ENCODE data around the gene RUSC1.
"Not testable (repeated sequence)": the region's sequence is repeated elsewhere in the genome, so short reads cannot be mapped to it uniquely, and the experiment has no call there.

The RUSC1 gene, protein sequence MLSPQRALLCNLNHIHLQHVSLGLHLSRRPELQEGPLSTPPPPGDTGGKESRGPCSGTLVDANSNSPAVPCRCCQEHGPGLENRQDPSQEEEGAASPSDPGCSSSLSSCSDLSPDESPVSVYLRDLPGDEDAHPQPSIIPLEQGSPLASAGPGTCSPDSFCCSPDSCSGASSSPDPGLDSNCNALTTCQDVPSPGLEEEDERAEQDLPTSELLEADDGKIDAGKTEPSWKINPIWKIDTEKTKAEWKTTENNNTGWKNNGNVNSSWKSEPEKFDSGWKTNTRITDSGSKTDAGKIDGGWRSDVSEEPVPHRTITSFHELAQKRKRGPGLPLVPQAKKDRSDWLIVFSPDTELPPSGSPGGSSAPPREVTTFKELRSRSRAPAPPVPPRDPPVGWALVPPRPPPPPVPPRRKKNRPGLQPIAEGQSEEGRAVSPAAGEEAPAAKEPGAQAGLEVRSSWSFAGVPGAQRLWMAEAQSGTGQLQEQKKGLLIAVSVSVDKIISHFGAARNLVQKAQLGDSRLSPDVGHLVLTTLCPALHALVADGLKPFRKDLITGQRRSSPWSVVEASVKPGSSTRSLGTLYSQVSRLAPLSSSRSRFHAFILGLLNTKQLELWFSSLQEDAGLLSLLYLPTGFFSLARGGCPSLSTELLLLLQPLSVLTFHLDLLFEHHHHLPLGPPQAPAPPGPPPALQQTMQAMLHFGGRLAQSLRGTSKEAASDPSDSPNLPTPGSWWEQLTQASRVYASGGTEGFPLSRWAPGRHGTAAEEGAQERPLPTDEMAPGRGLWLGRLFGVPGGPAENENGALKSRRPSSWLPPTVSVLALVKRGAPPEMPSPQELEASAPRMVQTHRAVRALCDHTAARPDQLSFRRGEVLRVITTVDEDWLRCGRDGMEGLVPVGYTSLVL

DNA sequence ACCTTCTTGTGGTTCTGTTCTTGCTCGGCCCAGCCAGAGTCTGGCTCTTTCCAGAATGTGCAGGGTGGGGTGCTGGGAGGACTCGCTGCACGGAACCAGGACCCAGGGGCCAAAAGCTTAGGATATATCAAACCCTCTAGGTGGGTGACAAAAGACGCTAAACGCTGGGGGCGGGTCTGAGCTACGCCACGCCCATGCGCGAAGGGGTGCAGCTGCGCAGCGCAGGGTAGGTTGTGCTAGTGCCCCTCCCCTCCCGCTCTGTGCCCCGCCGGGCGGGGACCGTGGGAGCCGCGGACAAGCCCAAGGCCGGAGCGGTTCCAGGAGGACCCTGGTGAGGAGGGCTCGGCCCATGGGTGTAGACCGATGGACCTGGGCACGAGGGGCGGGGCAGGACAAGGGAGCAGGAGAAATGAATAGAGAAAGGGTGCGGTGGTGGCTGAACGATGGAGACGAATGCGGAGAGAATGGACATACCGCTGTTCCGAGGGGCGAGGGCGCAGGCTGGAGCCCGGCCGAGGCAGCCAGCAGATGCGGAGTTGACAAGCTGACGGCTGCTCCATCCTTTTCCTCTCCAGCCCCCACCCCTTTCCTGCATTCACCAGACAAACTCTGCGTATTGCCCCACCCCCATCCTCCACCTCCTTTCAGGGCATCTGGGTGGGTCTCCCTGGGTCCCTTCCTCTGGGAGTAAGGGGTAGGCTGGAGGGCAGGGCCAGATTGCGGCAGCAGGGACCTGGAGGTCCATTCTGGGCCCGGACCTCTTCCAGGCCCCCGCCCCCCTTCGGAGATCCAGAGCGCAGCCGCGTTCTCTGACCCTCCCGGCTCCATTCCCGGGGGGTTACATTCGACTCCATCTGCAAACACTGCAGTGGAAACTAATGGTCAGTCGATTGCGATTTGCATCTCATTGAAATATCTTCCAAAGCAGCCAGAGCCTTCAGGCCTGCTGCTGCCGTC lies at the start of gene RUSC1:
Gene RUSC1, plus strand, starts transcription at position 234 of the 957 bp plus-strand sequence. CDS start 880 bp downstream, outside the sequence.
- DNase-seq (ENCODE audit: low read depth in 1 of 2, low spot score in 1 of 2) = peak; percentile 30 to 62

DNA sequence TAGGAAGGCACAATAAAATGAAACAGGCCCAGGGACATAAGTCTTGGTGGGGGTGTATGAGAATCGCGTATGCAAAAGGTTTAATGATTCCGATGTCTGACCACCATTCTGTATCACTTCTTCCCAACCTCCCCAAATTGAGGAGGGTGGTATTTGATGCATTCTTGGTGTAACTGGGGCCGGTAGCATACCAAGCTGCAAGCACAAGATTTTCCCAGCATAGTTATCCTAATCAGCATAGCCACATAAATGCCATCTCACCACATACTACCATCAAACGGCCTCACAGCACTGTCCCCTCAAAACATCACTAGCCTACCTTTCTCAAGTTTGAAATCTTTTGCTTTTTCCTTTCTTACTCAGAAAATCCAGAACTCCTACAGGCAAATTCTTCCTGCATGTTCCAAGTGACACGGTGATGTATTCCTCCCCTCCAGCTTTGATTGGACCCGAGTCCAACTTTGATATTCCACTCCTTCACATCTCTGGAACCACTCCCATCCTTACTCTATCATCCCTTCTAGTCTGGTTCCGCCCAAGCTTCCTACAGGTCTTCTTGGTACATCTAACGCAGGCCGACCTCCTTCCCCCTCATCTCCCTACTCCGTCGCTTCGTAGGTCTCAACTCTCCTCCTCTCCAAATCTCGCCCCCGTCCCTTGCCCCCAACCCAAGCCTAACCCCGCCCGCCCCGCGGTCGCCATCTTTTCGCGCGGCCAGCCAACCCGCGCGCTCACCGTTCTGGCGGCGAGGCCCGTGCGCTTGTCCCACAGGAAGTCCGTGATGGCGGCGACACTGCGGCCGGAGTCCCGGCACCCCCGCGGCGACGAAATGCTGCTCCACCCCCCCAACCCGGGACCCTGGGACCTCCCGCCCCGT lies 48.0 kb upstream of the RUSC1 start:
- no peak for DNase-seq (ENCODE audit: low read depth in 1 of 2, low spot score in 1 of 2)

DNA sequence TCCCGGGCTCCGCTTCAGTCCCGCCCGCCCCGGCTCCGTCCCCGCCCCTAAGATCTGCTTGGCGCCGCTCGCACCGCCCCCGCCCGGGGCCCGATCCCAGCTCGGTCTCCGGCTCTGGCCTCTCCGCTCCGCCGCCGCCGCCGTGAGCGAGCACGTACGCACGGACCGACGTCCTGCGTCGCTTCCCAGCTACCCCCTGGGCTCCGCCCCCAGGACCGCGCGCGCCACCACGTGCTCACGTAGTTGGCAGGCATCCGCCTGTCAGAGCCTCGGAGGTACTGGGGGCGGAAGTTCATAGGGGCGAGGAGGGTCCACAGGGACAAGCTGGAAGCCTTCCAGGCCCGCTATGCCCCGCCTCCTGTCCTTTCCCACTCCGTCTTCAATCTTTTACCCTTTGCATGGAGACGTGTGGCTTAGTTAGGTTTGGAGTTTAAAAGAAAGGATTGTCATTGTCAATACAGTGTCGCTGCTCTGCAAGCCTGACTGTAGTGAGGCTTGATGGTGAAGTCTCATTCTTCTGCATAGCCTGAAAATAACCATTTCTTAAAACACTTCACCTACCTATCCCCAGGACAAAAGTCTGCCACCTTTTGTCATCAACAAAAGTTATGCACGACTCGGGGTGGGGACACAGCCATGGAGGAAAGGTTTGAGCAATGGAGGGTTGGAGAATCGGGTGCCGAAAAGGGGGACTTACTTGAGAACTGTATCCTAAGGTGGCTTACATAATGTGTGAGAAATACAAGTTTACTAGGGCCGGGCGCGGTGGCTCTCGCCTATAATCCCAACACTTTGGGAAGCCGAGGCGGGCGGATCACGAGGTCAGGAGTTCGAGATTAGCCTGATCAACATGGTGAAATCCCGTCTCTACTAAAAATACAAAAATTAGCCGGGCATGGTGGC lies 47.1 kb upstream of the RUSC1 start, which contains the start of gene CLK2:
Gene CLK2, minus strand, starts transcription at position 162 of the 903 bp plus-strand sequence. CDS start 2,527 bp downstream, outside the sequence.
- peak; percentile 90 to 93 for DNase-seq (ENCODE audit: low read depth in 1 of 2, low spot score in 1 of 2)

DNA sequence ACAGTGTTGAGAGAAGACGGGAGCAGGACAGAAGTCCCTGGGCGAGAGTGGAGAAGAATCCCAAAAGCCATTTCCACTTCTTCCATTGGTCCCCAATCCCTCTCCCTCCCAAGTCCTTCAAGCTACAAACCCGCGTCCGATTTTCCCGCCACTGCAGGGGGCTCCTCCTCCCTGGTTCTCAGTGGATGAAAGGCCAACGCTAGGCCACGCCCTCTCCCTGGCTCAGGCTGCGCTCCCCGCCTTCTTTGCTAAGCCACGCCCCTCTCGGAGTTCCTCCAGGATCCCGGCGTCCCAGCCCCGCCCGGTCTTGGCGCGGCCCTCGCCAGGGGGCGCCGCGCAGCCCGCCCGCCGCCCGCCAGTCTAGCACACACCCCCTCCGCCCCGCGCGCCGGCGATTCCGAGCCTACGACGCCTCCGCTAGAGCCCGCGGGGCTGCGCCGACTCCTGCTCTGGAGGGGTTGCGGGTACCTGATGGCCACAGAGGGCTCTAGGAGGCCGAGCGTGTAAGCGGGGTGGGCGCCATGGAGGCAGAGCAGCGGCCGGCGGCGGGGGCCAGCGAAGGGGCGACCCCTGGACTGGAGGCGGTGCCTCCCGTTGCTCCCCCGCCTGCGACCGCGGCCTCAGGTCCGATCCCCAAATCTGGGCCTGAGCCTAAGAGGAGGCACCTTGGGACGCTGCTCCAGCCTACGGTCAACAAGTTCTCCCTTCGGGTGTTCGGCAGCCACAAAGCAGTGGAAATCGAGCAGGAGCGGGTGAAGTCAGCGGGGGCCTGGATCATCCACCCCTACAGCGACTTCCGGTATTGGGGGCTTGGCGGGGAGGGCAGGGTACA lies 43.4 kb upstream of the RUSC1 start, which contains the start of gene HCN3:
Gene HCN3, plus strand, starts transcription at position 394 of the 832 bp plus-strand sequence. Its CDS starts 128 bp downstream, at position 522.
- DNase-seq (ENCODE audit: low read depth in 1 of 2, low spot score in 1 of 2) = peak; percentile 87 to 95

DNA sequence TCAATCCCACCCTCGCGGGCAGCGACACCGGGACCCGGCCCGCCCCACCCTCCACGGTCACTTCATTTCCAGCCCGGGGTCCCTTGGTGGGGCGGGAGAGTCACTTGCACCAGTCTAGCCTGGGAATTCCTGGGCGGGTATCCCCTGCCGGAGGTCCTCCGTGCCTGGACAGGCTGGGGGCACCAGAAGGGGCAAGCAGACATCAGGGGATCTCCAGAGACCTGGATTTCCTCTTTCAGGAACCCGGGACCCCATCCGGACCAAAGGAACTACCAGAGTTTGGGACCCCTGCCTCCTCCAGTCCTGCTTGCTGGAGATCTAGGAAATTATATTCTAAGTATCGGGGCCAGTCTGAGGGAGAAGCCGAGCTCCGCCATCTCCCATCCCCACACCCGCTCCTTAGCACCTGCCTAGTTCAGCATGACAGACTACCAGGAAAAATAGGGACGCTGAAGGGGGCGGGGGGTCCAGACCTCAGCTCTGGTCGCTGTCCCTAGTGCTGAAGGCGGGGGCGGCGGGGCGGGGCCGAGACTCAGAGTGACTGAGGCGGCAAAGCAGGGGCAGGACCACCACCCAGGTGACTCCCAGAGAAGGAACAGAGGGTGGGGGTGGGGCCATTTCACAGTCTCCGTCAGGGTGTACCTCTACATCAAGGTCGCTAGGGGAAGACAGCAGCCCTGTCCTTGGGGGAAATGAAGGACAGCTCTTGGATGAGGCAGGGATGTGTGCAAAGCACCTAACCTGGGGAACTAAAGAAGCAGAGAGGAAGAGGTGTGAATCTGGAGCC lies 42.6 kb upstream of the RUSC1 start:
- DNase-seq (ENCODE audit: low read depth in 1 of 2, low spot score in 1 of 2) = peak; percentile 52 to 57

DNA sequence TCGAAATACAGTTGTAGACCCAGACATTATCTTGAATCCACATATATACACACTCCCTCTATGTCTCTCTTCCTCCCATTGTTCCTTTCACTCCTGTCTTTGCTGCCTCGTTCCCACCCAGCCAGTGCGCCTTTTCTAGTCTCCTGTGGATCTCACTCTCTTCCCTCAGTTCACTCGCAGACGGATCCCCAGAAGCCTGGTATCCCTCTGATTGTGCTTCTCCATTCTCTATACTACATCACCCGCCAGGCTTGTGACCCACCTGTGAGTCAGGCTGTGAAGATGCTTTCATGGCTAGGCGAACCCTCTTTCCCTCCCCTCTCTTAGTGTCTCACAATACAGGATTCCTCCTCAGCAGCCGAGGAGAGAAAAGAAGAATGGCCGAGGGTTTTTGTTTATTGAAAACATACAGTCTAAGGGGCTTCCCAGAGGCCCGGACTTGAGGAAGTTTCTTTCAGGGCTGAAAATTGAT lies 42.0 kb upstream of the RUSC1 start:
- no peak for DNase-seq (ENCODE audit: low read depth in 1 of 2, low spot score in 1 of 2)

DNA sequence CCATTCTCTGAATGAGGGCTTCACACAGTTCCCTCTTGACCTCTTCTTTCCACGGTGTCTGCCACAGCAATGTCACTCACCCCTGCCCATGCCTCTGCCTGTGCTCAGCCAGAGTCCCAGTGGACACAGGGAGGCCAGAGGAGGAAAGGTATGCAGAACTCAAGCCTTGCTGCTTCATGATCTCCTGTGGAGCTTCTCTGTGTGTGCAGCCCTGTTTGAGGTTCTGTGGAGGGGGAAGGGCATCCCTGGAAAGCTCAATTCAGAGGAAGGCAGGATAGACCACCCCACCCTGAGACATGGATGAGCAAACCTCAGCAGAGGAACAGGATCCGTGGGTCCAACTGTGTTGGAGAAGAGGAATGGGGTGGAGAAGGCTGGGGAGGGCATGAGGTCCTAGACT lies 41.4 kb upstream of the RUSC1 start:
- DNase-seq (ENCODE audit: low read depth in 1 of 2, low spot score in 1 of 2) = no peak

DNA sequence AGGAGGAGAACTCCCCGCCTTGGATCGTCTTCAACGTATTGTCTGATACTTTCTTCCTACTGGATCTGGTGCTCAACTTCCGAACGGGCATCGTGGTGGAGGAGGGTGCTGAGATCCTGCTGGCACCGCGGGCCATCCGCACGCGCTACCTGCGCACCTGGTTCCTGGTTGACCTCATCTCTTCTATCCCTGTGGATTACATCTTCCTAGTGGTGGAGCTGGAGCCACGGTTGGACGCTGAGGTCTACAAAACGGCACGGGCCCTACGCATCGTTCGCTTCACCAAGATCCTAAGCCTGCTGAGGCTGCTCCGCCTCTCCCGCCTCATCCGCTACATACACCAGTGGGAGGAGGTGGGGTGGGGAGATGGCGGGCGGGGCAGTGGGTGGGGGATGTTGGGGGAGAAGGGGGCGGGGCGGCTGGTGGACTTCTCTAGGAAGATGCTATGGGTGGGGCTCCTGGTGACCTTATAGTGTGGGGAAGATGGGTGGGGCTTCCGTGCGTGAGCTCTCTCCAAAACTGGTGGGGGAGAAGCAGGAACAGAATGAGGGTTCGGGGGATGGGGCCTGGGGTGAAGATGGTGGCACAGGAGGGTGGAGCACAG lies 38.1 kb upstream of the RUSC1 start:
- DNase-seq (ENCODE audit: low read depth in 1 of 2, low spot score in 1 of 2) = no peak

DNA sequence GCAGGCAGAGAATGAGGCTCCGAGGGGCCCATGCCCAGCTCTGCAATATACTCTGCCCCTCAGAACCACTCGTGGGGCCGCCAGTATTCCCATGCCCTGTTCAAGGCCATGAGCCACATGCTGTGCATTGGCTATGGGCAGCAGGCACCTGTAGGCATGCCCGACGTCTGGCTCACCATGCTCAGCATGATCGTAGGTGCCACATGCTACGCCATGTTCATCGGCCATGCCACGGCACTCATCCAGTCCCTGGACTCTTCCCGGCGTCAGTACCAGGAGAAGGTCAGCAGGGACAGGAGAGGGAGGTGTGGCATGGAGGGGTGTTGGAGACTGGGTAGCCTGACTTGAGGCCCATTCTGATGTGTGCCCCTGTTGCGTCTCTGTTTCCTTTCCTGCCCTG lies 36.2 kb upstream of the RUSC1 start:
- no peak for DNase-seq (ENCODE audit: low read depth in 1 of 2, low spot score in 1 of 2)

DNA sequence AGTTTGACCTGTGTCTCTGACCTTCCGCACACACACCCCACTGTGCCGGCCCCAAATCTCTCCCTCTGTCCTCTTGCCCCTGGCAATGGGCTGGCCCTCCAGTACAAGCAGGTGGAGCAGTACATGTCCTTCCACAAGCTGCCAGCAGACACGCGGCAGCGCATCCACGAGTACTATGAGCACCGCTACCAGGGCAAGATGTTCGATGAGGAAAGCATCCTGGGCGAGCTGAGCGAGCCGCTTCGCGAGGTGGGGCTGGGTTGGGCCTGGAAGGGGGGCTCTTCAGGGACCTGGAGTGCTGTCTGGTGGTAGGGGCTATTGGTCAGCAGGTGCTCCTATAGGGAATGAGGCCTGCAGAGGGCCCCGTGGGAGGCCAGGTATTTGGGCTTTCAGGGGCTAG lies 35.6 kb upstream of the RUSC1 start:
- DNase-seq (ENCODE audit: low read depth in 1 of 2, low spot score in 1 of 2) = no peak

DNA sequence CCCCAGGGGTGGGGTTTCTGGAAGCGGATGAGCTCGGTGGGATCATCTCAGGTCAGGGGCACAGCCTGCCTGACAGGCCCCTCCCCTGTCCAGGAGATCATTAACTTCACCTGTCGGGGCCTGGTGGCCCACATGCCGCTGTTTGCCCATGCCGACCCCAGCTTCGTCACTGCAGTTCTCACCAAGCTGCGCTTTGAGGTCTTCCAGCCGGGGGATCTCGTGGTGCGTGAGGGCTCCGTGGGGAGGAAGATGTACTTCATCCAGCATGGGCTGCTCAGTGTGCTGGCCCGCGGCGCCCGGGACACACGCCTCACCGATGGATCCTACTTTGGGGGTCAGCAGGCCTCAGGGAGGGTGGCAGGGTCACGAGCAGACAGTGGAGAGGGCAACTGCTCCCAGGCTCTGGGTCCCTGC lies 35.1 kb upstream of the RUSC1 start:
- DNase-seq (ENCODE audit: low read depth in 1 of 2, low spot score in 1 of 2) = no peak

DNA sequence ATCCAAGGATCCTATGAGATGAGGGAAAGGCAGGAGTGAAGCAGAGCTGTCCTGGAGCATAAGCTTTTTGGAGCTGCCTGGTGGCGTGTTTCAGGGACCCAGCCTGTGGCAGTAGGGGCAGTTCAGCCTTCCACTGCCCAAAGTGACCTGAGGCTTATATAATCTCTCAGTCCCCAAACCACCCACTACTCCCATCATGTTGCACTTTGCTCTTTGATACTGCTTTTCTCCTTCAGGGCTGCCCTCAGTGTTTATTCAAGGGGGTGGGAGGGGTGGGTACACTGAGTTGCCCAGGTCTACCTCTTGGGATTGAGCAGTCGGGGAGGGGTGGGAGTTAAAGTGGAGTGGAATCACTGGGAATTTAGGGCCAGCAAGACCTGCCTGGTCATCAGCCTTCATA lies 34.1 kb upstream of the RUSC1 start:
- DNase-seq (ENCODE audit: low read depth in 1 of 2, low spot score in 1 of 2) = no peak

DNA sequence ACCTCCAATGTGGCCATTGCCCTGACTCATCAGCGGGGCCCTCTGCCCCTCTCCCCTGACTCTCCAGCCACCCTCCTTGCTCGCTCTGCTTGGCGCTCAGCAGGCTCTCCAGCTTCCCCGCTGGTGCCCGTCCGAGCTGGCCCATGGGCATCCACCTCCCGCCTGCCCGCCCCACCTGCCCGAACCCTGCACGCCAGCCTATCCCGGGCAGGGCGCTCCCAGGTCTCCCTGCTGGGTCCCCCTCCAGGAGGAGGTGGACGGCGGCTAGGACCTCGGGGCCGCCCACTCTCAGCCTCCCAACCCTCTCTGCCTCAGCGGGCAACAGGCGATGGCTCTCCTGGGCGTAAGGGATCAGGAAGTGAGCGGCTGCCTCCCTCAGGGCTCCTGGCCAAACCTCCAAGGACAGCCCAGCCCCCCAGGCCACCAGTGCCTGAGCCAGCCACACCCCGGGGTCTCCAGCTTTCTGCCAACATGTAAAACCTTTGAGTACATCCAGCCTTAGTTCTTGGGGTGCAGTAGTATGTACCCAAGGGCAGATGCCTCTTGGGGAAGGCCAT lies 32.6 kb upstream of the RUSC1 start:
- no peak for DNase-seq (ENCODE audit: low read depth in 1 of 2, low spot score in 1 of 2)

DNA sequence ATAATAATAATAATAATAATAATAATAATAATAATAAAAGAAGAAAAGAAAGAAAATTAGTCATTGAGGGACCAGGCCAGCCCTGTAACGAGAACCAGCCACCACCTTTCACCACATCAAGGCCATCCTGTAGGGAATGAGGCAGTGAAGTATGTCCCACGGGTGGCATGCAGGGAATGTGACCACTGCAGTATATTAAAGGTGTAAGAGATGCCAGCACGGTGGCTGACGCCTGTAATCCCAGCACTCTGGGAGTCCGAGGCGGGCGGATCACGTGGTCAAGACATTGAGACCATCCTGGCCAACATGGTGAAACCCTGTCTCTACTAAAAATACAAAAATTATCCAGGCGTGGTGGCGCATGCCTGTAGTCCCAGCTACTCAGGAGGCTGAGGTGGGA lies 29.7 kb upstream of the RUSC1 start:
- DNase-seq (ENCODE audit: low read depth in 1 of 2, low spot score in 1 of 2) = not testable (repeated sequence)

DNA sequence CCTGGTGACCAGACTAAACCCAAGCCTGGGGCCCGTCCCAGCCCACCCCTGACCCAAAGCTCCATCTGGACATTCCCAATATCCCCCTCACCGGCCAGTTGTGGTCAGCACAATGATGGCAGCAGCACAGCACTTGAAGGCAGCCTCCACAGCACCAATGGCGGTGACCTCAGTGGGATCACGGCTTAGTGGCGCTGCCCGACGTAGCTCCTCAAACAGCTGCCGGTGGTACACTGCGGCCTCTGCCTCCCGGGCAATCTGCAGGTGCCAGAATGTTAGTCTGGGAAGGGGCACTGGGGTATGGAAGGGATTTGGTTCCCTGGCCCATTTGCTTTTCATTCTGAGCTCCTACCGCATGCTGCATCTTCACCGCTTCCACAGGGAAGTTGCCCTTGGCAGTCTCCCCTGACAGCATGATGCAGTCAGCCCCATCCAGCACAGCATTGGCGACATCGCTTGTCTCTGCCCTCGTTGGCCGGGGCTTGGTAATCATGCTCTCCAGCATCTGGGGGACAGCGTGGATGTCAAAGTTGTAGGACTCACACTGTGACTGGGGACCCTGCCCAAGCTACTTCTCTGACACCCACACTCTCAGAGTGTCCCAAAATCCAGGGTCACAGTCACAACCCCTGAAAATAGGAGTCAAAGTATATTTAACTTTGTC lies 27.5 kb upstream of the RUSC1 start:
- DNase-seq (ENCODE audit: low read depth in 1 of 2, low spot score in 1 of 2) = no peak

Data from activated CD4-positive, alpha-beta T cell treated with anti-CD3 and anti-CD28 coated beads, Interleukin-2, amount 50 U/mL, for 24 hours (primary cell).